Tongue (tissue), 2 donors: Measurements from ENCODE around the gene TSHZ3. TPM values are rescaled to one million over a fixed set of nuclear protein-coding genes. Genes with fewer than 3 reads are reported as not detected.
A peak's percentile ranks its signal among the peaks of the same experiment; 100 is the strongest.

Experiments
- DNase-seq: peaks from one replicate; pipeline ENCODE4 v3.0.0-alpha.2; 2015
- total RNA-seq: library from RNA; depleted of rRNA; stranded (reverse); fragments of >200 nt; gene quantifications from one replicate; pipeline ENCODE4 v1.2.3, GENCODE V29; 2014

TSHZ3 gene
- total RNA-seq, 1 donor from 2014 or later = 9.5 TPM

- DNase-seq = no peak
Observed at GRCh38 chr19:31337008-31337914, 12.0 kb downstream of the TSHZ3 start.

DNA sequence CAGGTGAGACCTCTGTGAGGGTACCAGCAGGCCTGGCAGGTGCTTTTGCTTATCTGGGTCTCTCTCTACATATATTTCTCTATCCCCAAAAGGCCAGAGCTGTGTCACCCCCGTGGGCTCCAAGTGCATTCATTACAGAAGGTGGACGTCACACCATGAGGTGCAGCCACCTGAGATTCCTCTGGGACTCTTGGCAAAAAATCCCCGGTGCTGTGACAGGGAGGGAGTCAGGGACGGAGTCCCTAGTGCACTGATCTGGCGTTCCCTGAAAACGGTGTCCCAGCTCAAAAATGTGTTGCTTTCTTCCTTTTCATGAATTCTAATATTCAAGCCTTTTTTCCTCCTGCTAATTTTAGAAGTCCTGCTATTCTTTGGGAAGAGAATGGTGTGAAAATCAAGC, 13.5 kb downstream of the TSHZ3 start:
- DNase-seq = no peak

- DNase-seq = no peak
Observed at GRCh38 chr19:31334849-31335624, 14.2 kb downstream of the TSHZ3 start.

DNA sequence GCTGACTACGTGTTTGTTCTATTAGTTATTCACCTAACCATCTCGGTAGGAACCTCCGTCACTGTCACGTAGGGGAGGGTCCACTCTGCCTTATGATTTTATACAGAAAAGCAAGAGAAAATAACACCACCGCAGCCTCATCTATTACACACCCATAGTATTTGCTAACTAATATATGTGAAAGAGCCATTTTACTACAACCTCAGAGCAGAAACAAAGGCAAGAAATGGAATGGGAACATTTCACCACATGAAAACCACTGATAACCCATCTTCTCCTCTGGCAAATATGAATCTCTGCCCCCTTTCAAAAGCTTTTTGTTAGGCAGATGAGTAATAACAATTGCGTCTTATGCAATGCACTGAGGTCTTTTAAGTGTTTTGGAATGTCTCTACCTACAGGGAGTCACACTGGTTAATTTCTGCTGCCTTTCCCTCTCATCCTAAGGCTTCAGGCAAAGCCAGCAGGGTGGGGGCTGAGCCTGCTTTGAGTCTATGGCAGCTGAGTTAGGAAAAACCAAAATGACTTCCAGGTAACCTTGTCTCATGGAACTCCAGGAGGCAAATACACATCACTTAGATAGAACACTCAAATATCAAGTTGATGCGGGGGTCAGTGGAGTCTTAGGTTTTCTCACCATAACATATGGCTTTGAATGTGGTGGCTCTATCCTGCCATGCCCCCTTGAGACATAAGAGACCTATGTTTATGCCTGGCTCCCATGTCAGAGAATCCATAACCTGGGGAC, 15.0 kb downstream of the TSHZ3 start:
- no peak for DNase-seq

- DNase-seq = peak; percentile 43
Observed at GRCh38 chr19:31332096-31332495, 17.1 kb downstream of the TSHZ3 start.

- DNase-seq = no peak
Observed at GRCh38 chr19:31331536-31331935, 17.7 kb downstream of the TSHZ3 start.

DNA sequence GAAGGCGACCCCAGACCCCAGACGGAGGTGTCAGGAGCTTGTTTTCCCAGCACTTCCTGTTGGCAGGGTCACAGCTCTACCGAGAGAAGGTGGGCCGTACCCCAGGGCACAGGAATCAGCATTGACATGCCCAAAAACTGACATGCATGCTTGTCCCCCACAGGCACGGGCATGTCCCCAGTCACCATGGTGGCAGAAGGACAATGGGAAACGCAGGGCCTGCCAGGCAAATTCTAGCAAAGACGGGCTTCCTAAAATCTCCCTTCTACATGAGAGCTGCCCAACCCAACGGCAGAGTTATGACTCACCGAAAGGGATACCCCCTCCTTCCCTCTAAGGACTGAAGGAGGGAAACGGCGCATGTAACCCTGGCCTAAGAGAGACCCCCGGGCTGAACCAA, 18.5 kb downstream of the TSHZ3 start:
- peak; percentile 37 for DNase-seq

DNA sequence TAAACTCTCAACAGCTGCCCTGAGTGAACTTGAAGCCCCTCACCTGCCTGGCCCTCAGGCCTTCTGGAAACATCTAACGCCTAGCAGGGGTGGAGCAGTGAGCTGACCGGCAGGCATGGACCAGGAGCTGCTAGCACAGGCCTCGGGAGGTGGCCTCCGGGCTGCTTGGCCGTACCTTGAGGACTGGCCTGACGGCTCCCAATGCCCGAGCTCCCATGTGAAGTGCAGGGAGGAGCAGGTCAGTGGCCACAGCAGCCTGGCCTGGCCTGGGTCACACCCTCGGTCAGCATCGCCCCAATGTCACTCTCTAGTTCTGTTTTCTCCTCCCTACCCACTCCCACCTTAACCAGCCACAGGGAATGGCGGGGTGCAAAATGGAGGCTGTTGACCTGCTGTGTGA, 19.0 kb downstream of the TSHZ3 start:
- no peak for DNase-seq

DNA sequence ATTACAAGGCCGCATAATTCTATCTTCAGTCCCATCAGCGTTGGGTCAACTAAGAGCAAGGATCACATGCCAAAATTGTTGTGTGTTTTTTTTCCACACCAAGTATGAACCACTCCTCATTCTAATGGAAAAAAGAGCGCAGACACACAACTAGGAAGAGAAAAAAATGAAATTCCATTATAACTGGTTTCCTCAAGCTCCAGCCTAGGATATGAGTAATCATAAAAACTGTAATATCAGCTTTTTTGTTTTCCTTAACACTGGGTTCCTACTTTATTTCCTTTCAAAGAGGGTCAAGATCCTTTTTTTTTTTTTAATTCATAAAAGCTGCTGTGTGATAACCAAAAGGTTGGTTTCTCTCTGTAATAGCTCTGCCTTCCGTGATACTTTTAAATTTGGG, 19.4 kb downstream of the TSHZ3 start:
- DNase-seq = no peak

DNA sequence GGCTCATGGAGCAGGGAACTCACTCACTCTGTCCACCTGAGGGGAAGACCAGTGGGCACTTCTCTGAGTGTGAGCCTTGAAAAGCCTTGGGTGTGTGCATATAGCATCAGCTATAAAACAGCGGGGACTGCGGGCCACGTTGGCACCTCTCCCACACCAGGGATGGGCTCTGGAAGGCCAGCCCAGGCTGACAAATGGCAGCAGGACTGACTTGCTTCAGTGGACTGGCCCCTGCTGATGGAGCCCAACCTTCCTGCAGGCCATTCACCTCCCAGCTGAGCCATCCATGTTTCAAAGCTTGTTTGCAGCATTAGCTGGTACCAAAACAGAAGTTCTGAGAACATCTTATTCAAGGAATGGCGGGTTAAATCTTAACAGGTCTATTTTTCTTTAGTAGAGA, 21.0 kb downstream of the TSHZ3 start:
- no peak for DNase-seq

- no peak for DNase-seq
Observed at GRCh38 chr19:31326329-31327028, 22.8 kb downstream of the TSHZ3 start.

DNA sequence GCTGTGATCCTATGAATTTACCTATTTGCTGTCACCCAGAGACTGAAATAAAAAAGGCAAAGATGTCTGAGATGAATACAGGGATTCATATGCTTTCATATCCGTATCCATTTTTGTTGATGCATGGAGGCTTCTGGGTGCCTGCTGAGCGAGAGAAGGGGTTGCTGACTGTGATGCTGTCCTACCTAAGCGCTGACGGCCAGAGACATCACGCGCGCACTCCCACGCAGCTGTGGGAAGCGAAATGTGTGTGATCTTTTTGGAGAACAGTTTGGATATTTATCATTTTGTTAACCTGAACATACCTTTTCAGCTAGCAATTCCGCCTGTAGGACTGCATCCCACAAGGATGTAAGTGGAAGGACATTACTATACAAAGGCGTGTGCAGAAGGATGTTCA, 23.9 kb downstream of the TSHZ3 start:
- no peak for DNase-seq

DNA sequence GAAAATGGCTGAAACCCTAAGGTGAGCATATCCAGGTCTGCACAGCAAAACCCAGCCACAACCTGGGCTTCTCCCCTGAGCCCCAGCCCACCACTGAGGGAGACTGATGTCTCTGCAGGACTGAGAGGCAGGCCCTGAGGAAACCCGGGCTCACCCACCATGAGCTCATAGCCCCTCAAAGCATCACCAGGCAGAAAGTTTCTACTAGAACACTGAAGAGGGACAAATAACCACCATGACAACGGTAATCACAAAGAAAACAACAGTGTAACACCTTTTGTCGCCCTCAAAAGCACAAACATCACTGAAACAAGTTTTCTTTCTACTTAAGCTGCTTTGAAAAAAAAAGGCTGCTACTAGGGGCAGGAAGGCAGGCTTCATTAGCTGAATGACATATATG, 29.8 kb downstream of the TSHZ3 start:
- no peak for DNase-seq

DNA sequence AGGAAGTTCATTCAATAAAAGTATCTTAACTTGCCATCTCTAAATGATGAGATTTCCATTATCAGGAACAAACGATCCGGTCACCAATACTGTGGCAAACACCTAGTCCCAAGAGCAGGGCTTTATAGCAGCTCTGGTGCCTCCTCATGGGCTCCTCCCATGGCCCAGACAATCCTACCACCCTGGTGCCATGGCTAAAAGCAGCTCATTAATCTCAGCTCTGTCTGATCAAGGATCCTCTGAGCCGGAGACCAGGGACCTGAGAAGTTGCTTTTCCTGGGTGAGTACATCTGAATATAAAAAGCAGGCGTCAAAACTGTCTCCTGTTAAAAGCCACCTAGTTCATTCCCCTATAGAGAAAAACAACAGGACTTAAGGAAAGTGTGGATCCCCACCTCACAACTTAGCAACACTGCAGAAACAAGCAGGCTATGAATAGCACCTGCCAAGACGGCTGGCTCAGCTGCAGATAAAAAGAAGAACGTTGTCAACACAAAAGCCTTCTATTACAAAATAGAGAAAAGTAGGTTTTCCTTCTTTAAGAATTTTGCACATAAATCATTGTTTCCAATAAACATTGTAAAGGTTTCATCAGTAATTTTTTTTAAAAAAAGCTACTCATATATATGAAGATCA, 30.3 kb downstream of the TSHZ3 start:
- DNase-seq = peak; percentile 33

- DNase-seq = peak; percentile 80
Observed at GRCh38 chr19:31317570-31317969, 31.7 kb downstream of the TSHZ3 start.

DNA sequence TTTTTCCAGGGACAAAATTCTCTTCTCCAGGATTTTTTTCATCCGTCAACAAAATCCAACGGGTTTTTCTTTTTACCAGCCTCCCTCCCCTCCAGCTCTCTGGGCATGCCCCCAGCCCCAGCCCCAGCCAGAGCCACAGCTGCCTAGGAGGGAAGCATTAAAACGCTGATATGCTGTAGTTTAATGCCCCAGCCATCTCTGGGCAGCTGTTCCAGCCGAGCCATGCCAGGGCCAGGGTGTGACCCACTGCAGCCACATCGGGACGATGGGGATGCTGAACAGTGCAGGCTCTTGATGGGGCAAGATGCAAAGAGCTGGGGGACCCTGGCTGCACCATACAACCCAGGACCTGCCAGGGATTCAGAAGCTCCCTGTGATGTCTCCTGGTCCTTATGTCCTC, 32.1 kb downstream of the TSHZ3 start:
- peak; percentile 87 for DNase-seq

GRCh38 chr19:31316201-31316951, 32.9 kb downstream of the TSHZ3 start:
- peak; percentile 33 for DNase-seq

DNA sequence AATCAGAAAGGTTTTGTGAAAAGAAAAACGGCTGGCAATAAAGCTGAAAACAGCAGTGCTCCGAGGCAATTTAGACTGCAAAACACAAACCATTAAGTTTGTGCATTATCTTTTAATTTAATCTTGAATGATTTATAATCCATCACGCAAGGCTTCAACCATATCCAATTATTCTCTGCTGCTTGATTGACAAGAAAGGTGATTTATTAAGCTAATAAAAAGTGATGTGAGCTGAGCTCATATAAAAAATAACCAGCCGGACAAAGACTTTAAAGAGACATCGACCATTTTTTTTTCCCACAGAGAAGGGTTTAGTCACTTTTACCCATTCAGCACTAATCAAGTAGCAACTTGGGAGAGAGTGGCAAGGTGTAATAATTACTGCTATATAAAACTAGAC, 33.6 kb downstream of the TSHZ3 start:
- DNase-seq = no peak

DNA sequence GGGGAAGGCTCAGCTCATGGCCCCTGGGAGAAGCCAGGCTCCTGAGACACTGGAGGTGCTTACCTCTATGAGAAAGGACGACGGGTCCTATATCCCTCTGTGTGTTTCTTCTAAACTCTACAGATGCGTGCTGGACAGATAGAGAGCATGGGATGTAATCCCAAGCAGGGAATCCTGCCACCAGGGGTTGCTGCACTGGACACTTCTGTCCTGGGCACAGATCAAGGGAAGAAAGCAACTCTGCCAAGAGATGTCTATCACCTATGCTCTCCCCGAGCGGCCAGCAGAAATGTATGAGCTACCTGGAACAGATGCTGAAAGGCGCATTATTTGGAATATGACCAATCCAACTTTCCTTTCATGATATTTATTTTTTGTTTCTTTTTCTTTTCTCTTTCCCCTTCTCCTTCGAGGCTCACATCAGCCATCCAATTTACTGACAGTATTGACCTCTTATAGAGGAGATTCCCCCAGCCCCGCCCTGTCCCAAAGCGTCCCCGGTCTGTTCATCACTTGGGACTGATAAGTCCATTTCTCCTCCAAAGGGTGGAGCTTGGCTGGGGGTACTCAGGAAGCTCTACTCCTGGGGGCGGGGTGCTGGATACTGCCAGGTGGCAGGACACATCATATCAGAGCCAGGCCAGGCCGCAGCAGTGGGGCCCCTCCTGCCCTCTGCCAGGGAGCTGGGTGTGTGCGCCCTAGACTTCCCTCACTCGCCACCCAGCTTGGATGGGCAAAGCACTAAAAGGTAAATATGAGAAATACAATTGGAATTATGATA, 34.2 kb downstream of the TSHZ3 start:
- DNase-seq = no peak

- no peak for DNase-seq
Observed at GRCh38 chr19:31314156-31314555, 35.1 kb downstream of the TSHZ3 start.
